Ammon's horn (tissue), 1 donor: ENCODE data around the gene LRRC34.

ENCODE experiments used
- DNase-seq: peaks from one replicate; pipeline ENCODE4 v3.0.0-alpha.2; 2016; ENCODE audit warnings: low spot score

The LRRC34 gene

GRCh38 chr3:169812332-169813235 is at the start of gene LRRC34, which contains the start of gene LRRIQ4:
LRRC34 (minus strand) TSS chr3:169812904; CDS start chr3:169812548, 356 bp downstream.
LRRIQ4 (plus strand) TSS chr3:169812870; CDS start chr3:169821922, 9,052 bp downstream.
- peak; percentile 74 for DNase-seq

GRCh38 chr3:169861871-169862270 is 49.2 kb upstream of the LRRC34 start:
- DNase-seq = no peak

GRCh38 chr3:169857811-169858210 is 45.1 kb upstream of the LRRC34 start:
- DNase-seq = no peak

- DNase-seq = no peak
Measured at GRCh38 chr3:169855514-169855913, 42.8 kb upstream of the LRRC34 start.

- DNase-seq = no peak
Measured at GRCh38 chr3:169850618-169851017, 37.9 kb upstream of the LRRC34 start.

GRCh38 chr3:169848741-169849140 is 36.0 kb upstream of the LRRC34 start:
- DNase-seq = no peak

- no peak for DNase-seq
Measured at GRCh38 chr3:169847896-169848295, 35.2 kb upstream of the LRRC34 start.

- DNase-seq = no peak
Measured at GRCh38 chr3:169846458-169847193, 33.9 kb upstream of the LRRC34 start.

GRCh38 chr3:169842960-169843359 is 30.3 kb upstream of the LRRC34 start:
- no peak for DNase-seq

GRCh38 chr3:169841171-169841570 is 28.5 kb upstream of the LRRC34 start:
- no peak for DNase-seq

GRCh38 chr3:169838511-169839030 is 25.9 kb upstream of the LRRC34 start:
- no peak for DNase-seq

- DNase-seq = no peak
Measured at GRCh38 chr3:169836942-169837275, 24.2 kb upstream of the LRRC34 start.

- DNase-seq = no peak
Measured at GRCh38 chr3:169836078-169836941, 23.6 kb upstream of the LRRC34 start.

GRCh38 chr3:169835533-169835932 is 22.8 kb upstream of the LRRC34 start:
- no peak for DNase-seq

- no peak for DNase-seq
Measured at GRCh38 chr3:169827712-169828111, 15.0 kb upstream of the LRRC34 start.

- DNase-seq = no peak
Measured at GRCh38 chr3:169825316-169825715, 12.6 kb upstream of the LRRC34 start.

- DNase-seq = no peak
Measured at GRCh38 chr3:169822983-169823382, 10.3 kb upstream of the LRRC34 start.

- no peak for DNase-seq
Measured at GRCh38 chr3:169822540-169822939, 9.8 kb upstream of the LRRC34 start.

GRCh38 chr3:169822091-169822490 is 9.4 kb upstream of the LRRC34 start:
- DNase-seq = no peak

GRCh38 chr3:169818316-169818715 is 5.6 kb upstream of the LRRC34 start:
- no peak for DNase-seq

- no peak for DNase-seq
Measured at GRCh38 chr3:169815590-169816150, 3.0 kb upstream of the LRRC34 start.
